GM23338 (cell line): Measurements from ENCODE around the gene KAT8. TPM values are rescaled to one million over a fixed set of nuclear protein-coding genes. Genes with fewer than 3 reads are reported as not detected.

ENCODE experiments used
- ATAC-seq: fragments of 200-7000 bp; cut with Tn5 transposase; 3 replicates; pipeline ENCODE4 v1.9.1; 2020
- DNase-seq: peaks from one replicate; pipeline ENCODE4 v3.0.0-alpha.2; 2015; ENCODE audit warnings: low spot score
- H2AFZ ChIP-seq: fragments of 200-600 bp; sonication (generic); 2 replicates; pipeline ENCODE4 v1.8.0; 2016; ENCODE audit warnings: antibody characterized with exemption, mild to moderate bottlenecking, moderate library complexity
- H3F3A ChIP-seq: fragments of 200-600 bp; sonication (generic); replicated peaks from 2 replicates; pipeline ENCODE4 v1.8.0; 2017; ENCODE audit warnings: antibody characterized with exemption, mixed run types, low read depth
- H3K27ac ChIP-seq: fragments of 200-600 bp; sonication (generic); 2 replicates; pipeline ENCODE4 v1.6.1; 2016; ENCODE audit warnings: low read depth
- H3K27me3 ChIP-seq: fragments of 200-600 bp; sonication (generic); 2 replicates; pipeline ENCODE4 v1.8.0; 2016; ENCODE audit warnings: mild to moderate bottlenecking, mixed run types, moderate library complexity; ENCODE audit not compliant: insufficient read depth
- H3K36me3 ChIP-seq: fragments of 200-600 bp; sonication (generic); 2 replicates; pipeline ENCODE4 v1.8.0; 2016; ENCODE audit warnings: mild to moderate bottlenecking; ENCODE audit not compliant: insufficient read depth
- H3K4me1 ChIP-seq: fragments of 200-600 bp; sonication (generic); 2 replicates; pipeline ENCODE4 v1.8.0; 2016; ENCODE audit warnings: mild to moderate bottlenecking, moderate library complexity; ENCODE audit not compliant: insufficient read depth
- H3K4me2 ChIP-seq: fragments of 200-600 bp; sonication (generic); 2 replicates; pipeline ENCODE4 v1.7.1; 2017; ENCODE audit warnings: mixed run types
- H3K4me3 ChIP-seq: fragments of 200-600 bp; sonication (generic); 2 replicates; pipeline ENCODE4 v1.6.1; 2016; ENCODE audit warnings: mixed run types
- H3K79me2 ChIP-seq: fragments of 200-600 bp; sonication (generic); replicated peaks from 2 replicates; pipeline ENCODE4 v1.8.0; 2017; ENCODE audit warnings: mild to moderate bottlenecking; ENCODE audit not compliant: insufficient read depth
- H3K9me2 ChIP-seq: fragments of 200-600 bp; sonication (generic); 2 replicates; pipeline ENCODE4 v1.8.0; 2017; ENCODE audit not compliant: insufficient read depth
- H4K20me1 ChIP-seq: fragments of 200-600 bp; sonication (generic); replicated peaks from 2 replicates; pipeline ENCODE4 v1.8.0; 2017; ENCODE audit warnings: mild to moderate bottlenecking; ENCODE audit not compliant: insufficient read depth
- H3K27ac Mint-ChIP-seq: 2 replicates; pipeline ENCODE4 v1.8.0; 2020; ENCODE audit warnings: inconsistent platforms, mild to moderate bottlenecking, moderate library complexity, mixed read lengths
- H3K27me3 Mint-ChIP-seq: 3 replicates; pipeline ENCODE4 v1.8.0; 2022; ENCODE audit warnings: low read depth, mild to moderate bottlenecking, moderate library complexity, mixed read lengths, inconsistent platforms; ENCODE audit not compliant: insufficient read depth, poor library complexity
- H3K36me3 Mint-ChIP-seq: 3 replicates; pipeline ENCODE4 v1.8.0; 2021; ENCODE audit warnings: low read depth, mild to moderate bottlenecking, inconsistent platforms, moderate library complexity, mixed read lengths
- H3K4me1 Mint-ChIP-seq: 3 replicates; pipeline ENCODE4 v1.8.0; 2020; ENCODE audit warnings: mild to moderate bottlenecking, inconsistent platforms, mixed read lengths
- H3K4me3 Mint-ChIP-seq: 3 replicates; pipeline ENCODE4 v1.8.0; 2021; ENCODE audit warnings: moderate library complexity, mild to moderate bottlenecking, inconsistent platforms, mixed read lengths
- H3K9me3 Mint-ChIP-seq: 3 replicates; pipeline ENCODE4 v1.8.0; 2020; ENCODE audit warnings: moderate library complexity, mild to moderate bottlenecking, inconsistent platforms, mixed read lengths
- CREB1 ChIP-seq: fragments of 250-450 bp; sonication (Bioruptor Pico); IDR thresholded peaks from 2 replicates; pipeline ENCODE4 v1.5.0; 2020; ENCODE audit warnings: low read depth, mild to moderate bottlenecking, moderate library complexity
- CTCF ChIP-seq, 2 experiments: fragments of 200-600 bp in 1 of 2; sonication (generic) in 1 of 2; conservative IDR thresholded peaks; 2 replicates each; pipeline versions ENCODE4 v1.5.1 to v1.6.1; 2016 to 2017; ENCODE audit warnings: antibody characterized with exemption in 2 of 2, low read depth in 2 of 2, mild to moderate bottlenecking in 2 of 2, moderate library complexity in 1 of 2
- ETS1 ChIP-seq: IDR thresholded peaks from 2 replicates; pipeline ENCODE4 v1.6.1; 2016; ENCODE audit warnings: antibody characterized with exemption
- EZH2 ChIP-seq: fragments of 200-600 bp; sonication (generic); IDR thresholded peaks from one replicate; pipeline ENCODE4 v1.8.0; 2017; ENCODE audit warnings: antibody characterized with exemption, mild to moderate bottlenecking, low read depth; ENCODE audit not compliant: unreplicated experiment
- EZH2phosphoT487 ChIP-seq: fragments of 200-600 bp; sonication (generic); IDR thresholded peaks from one replicate; pipeline ENCODE4 v1.8.1; 2018; ENCODE audit warnings: antibody characterized with exemption; ENCODE audit not compliant: unreplicated experiment
- JUNB ChIP-seq: IDR thresholded peaks from one replicate; pipeline ENCODE4 v1.6.1; 2016; ENCODE audit warnings: antibody characterized with exemption; ENCODE audit not compliant: unreplicated experiment
- NANOG ChIP-seq: IDR thresholded peaks from 2 replicates; pipeline ENCODE4 v1.6.1; 2016; ENCODE audit warnings: antibody characterized with exemption, borderline replicate concordance
- POLR2AphosphoS5 ChIP-seq: IDR thresholded peaks from 2 replicates; pipeline ENCODE4 v1.6.1; 2016; ENCODE audit warnings: antibody characterized with exemption, low read depth
- REST ChIP-seq: IDR thresholded peaks from one replicate; pipeline ENCODE4 v1.6.1; 2018; ENCODE audit warnings: antibody characterized with exemption; ENCODE audit not compliant: unreplicated experiment
- STAT1 ChIP-seq: IDR thresholded peaks from one replicate; pipeline ENCODE4 v1.6.1; 2016; ENCODE audit warnings: antibody characterized with exemption; ENCODE audit not compliant: unreplicated experiment
- ZNF114 ChIP-seq: fragments of 250-450 bp; sonication (Bioruptor Pico); IDR thresholded peaks from 2 replicates; pipeline ENCODE4 v1.5.0; 2020; ENCODE audit warnings: mild to moderate bottlenecking, moderate library complexity
- ZNF331 ChIP-seq: fragments of 250-450 bp; sonication (Bioruptor Pico); IDR thresholded peaks from 2 replicates; pipeline ENCODE4 v1.5.0; 2020; ENCODE audit warnings: low read depth, mild to moderate bottlenecking, moderate library complexity
- ZNF462 ChIP-seq: fragments of 250-450 bp; sonication (Bioruptor Pico); IDR thresholded peaks from 2 replicates; pipeline ENCODE4 v1.5.0; 2020; ENCODE audit warnings: mild to moderate bottlenecking, moderate library complexity
- polyA plus RNA-seq: library from polyadenylated mRNA; unstranded; fragments of >200 nt; fragmentation: Nextera tagmentation; extraction: Ambion mirVana; gene quantifications from 2 replicates; pipeline ENCODE4 v1.2.1, GENCODE V29; 2016
- total RNA-seq: library from RNA; depleted of rRNA; stranded (reverse); fragments of >200 nt; shearing (Covaris generic); gene quantifications from 2 replicates; pipeline ENCODE4 v1.2.3, GENCODE V29; 2014

Gene KAT8
- total and polyA plus RNA-seq, 2 experiments from 2014 or later = 47.6 to 85.4 TPM

GRCh38 chr16:31099860-31100638 lies 17.4 kb upstream of the KAT8 start:
- no peak overlapping the region for H3K27ac ChIP-seq
- no peaks in the 10 kb centered on the region for H3K36me3 ChIP-seq
- Mint-ChIP-seq H3K4me1 (peaks cover 5% of the 10 kb centered on the region; the same call in 2 of the 3 replicates), H3K4me3 (no peak overlapping the region), H3K27me3 (peaks cover 4% of the 10 kb centered on the region), H3K9me3 (peaks cover 17% of the 10 kb centered on the region; the same call in 2 of the 3 replicates), H3K36me3 (peaks cover 4% of the 10 kb centered on the region), H3K27ac (no peak overlapping the region)
- H3K4me3 ChIP-seq = no peak overlapping the region
- H4K20me1 ChIP-seq = no peaks in the 10 kb centered on the region
- H3K4me1 ChIP-seq = no peaks in the 10 kb centered on the region
- no peak overlapping the region for H3K4me2 ChIP-seq
- ATAC-seq (no peak), DNase-seq (no peak)
- H2AFZ ChIP-seq = no peak overlapping the region
- no peaks in the 10 kb centered on the region for H3K79me2 ChIP-seq
- H3K9me2 ChIP-seq = no peaks in the 10 kb centered on the region
- TF ChIP-seq REST (no peak), ZNF331 (no peak), JUNB (no peak), NANOG (no peak), EZH2phosphoT487 (no peak), EZH2 (no peak), STAT1 (no peak), POLR2AphosphoS5 (no peak), CREB1 (no peak), ETS1 (no peak), ZNF462 (CRISPR knock-in tag) (no peak), ZNF114 (CRISPR knock-in tag) (no peak), CTCF (conservative IDR thresholded peaks at IDR 0.05; ENCODE audit: low read depth in 2 of 2) (no peak)
- 0 out of 2 replicates have a peak, but pooled peaks cover 3% of the 10 kb centered on the region for H3F3A ChIP-seq
- H3K27me3 ChIP-seq = no peaks in the 10 kb centered on the region
